ENCODE measurements around the gene CIBAR2.

The CIBAR2 gene

DNA sequence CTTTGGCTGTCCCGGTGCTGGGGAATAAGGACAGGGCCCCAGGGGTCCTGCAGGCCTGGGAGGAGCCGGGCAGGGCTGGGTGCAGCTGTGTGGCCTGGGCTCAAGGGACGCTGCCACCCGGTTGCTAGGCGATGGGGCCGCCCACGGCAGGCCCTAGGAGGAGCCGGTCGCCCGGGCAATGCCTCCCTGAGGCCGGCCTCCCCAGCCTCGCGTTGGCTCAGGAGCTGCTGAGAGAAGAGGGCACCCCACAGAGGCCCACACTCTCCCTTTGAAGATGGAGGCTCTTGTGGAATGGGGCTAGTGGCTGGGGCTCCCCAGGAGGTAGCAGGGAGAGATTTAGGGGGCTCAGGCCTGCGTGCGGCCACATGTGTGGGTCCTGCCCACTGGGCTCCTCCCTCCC is at the start of gene CIBAR2:
TSS of gene CIBAR2 (minus strand) at position 109 of the 400 bp plus-strand sequence. CDS start 120 bp downstream, outside the sequence.
- no peak for DNase-seq (ENCODE audit: insufficient read length, low spot score)
- no peak for FAIRE-seq

DNA sequence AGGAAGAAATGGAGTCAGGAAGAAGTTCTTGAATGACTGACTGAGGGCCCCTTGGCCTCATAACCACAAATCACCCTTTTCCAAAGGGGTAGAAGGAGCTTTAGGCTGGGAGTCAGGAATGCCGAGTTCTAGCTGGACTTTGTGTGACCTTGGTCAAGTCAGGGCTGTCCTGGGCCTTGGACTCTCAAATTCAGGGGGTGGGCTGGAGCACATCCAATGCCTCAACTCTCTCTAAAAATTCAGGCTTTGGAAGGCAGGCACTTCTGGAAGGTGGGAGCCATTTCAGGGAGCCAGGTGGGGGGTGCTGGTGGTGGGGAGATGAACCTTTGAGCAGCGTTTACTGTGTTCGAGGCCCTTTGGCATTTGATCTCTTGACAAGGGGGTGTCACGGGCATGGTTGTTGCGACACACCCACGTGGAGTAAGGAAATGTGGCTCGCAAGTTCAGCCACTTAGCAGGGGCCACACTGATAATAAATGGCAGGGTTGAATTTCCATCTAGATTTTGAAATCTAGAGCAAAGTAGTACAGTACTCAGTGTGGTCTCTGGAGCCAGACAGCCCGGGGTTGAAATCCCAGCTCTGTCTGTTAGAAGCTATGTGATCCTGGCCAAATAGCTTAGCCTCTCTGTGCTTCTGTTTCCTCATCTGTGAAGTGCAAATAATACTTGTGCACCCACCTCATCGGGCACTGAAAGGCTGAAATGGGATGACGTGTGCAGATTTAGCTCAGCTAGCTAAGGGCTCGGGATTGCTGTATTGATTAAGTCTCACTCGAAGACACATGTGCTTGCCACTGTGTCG is 47.1 kb upstream of the CIBAR2 start:
- FAIRE-seq (no peak), DNase-seq (ENCODE audit: insufficient read length, low spot score) (no peak)

- no peak for FAIRE-seq
- no peak for DNase-seq (ENCODE audit: insufficient read length, low spot score)
Observed at GRCh38 chr16:85158743-85159178, 46.5 kb upstream of the CIBAR2 start.

GRCh38 chr16:85157813-85158742 is 45.8 kb upstream of the CIBAR2 start:
- no peak for FAIRE-seq

GRCh38 chr16:85157372-85157771 is 45.1 kb upstream of the CIBAR2 start:
- no peak for DNase-seq (ENCODE audit: insufficient read length, low spot score)
- no peak for FAIRE-seq

More at GRCh38 chr16:85157813-85158742, 45.8 kb upstream of the CIBAR2 start:
- no peak for DNase-seq (ENCODE audit: insufficient read length, low spot score)

DNA sequence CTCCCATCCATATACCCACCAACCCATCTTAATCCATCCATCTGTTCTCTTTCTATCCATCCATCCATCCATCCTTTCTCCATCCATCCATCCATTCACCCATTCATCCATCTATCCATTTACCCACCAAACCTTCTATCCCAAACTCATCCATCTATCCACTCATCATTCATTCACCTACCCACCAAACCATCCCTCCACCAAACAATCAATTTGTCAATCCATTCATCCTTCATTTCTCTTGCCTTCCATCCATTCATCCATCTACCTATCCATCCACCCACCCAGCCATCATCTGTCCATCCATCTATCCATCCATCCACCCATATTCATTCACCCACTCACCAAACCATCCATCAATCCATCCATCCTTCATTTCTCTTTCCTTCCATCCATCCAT is 44.6 kb upstream of the CIBAR2 start:
- no peak for FAIRE-seq
- no peak for DNase-seq (ENCODE audit: insufficient read length, low spot score)

GRCh38 chr16:85156440-85156839 is 44.2 kb upstream of the CIBAR2 start:
- no peak for FAIRE-seq
- DNase-seq (ENCODE audit: insufficient read length, low spot score): no peak

DNA sequence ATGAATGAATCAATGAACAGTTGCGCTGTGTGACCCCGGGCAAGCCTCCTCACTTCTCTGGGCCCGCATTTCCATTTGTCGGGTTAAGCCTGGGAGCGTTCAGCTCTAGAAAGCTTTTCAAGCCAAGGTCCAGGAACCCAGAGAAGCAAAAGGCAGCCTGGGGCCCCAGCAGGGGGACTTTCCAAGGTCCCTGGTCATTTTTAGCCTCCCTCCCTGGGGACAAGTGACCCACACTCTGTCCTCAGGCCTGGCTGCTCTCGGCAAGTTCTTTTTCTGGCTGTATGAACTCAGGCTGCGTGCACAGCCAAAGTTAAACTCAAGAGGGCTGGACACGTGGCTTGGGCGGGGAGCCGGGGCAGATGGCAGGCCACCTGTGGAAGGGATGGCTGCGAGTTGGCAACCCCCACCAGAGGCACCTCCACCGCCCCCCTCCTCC is 41.4 kb upstream of the CIBAR2 start:
- DNase-seq (ENCODE audit: insufficient read length, low spot score) (no peak), FAIRE-seq (no peak)

DNA sequence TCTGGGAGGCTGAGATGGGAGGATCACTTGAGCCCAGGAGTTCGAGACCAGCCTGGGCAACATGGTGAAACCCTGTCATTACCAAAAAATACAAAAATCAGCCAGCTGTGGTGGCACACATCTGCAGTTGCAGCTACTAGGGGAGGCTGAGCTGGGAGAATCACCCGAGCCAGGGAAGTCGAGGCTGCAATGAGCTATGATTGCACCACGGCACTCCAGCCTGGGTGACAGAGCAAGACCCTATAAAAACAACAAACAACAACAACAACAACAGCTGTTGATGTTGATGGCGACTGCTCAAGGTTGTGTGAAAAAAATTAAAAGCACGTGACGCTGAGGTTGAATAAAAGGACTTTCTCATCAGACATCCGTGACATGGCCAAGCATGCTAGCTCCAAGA is 40.8 kb upstream of the CIBAR2 start:
- DNase-seq (ENCODE audit: insufficient read length, low spot score): no peak
- no peak for FAIRE-seq

DNA sequence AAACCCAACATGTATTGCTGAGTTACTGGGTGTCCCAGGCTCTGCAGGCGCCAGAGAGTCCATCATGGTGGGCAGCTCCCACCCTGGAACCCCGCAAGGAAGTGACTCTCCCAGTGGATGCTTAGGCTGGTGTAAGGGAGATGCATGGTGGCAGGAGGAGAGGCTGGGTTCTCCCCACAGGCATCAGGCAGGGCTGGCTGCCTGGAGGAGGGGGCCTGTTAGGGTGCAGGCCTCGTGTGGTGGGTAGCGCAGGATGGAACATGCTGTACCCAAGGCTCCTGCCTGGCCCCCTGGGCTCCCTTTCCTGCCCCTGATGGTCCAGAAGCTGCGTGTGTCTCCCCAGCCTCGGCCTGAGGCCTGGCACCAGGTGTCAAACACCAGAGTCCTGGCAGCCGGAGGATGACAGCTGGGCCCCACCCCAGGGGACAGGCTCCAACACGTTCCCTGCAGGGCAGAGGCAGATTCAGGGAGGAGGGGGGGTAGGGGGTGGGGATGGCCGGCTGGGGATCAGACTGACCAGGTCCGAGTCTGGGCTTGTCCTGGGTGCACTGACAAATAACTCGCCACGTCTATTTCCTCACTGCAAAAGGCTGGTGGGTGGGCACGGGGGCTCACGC is 40.2 kb upstream of the CIBAR2 start:
- FAIRE-seq (no peak), DNase-seq (ENCODE audit: insufficient read length, low spot score) (no peak)

- FAIRE-seq (no peak), DNase-seq (ENCODE audit: insufficient read length, low spot score) (no peak)
Observed at GRCh38 chr16:85151603-85152413, 39.5 kb upstream of the CIBAR2 start.

DNA sequence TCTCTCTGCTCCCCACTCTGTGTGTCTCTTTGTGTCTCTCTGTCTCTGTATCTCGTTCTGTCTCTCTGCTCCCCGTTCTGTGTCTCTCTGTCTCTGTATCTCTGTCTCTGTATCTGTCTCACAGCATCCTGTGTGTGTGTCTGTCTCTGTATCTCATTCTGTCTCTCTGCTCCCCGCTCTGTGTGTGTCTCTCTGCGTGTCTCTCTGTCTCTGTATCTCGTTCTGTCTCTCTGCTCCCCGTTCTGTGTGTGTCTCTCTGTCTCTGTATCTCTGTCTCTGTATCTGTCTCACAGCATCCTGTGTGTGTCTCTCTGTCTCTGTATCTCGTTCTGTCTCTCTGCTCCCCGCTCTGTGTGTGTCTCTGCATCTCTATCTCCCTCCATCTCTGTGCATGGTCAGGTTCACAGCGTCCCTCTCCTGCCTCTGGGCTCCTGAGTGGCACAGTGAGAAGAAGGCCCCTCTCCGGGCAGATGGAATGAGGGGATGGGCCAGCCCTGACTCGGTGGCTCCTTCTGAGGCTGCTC is 38.9 kb upstream of the CIBAR2 start:
- DNase-seq (ENCODE audit: insufficient read length, low spot score): no peak
- FAIRE-seq: no peak

DNA sequence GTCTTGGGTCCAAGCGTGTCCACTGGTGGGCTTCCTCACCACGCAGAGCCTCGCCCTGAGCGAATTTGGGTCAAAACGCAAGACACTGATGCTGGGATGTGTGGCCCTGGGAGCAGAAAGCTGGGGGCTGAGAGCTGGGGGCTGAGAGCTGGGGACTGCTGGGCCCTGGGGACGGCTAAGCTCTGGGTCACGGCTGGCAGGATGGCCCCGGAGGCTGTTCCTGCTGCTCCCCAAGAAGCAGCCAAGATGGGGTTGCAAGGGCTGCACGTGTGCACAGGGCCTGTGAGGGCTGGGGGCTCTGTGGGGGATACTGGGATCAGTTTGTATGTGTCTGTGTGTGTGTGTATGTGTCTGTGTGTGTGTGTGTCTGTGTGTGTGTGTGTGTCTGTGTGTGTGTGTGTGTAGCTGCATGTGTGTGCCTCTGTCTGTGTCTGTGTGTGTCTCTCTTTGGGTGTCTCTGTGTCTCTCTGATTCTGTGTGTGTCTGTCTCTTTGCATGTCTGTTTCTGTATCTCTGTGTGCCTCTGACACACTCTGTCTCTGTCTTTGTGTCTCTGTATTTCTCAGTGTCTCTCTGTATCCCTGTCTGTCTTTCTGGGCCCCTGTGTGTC is 38.2 kb upstream of the CIBAR2 start:
- no peak for FAIRE-seq
- DNase-seq (ENCODE audit: insufficient read length, low spot score): no peak

- FAIRE-seq (no peak), DNase-seq (ENCODE audit: insufficient read length, low spot score) (no peak)
Observed at GRCh38 chr16:85149776-85150175, 37.5 kb upstream of the CIBAR2 start.

DNA sequence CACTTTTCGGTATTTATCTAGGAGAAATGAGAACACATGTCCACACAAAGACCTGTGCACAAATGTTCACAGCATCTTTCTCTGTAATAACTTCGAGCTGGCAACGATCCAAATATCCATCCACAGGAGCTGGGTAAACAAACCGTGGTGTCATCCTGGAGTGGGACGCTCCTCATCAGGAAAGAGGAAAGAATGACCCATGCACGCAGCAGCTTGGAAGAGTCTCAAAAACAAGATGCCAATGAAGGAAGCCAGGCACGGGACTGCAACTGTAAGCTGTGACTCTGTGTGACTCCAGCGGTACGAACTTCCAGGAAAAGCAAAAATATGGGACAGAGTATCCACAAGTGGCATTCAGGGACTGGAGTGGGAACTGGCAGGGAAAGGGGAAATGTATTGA is 36.7 kb upstream of the CIBAR2 start:
- DNase-seq (ENCODE audit: insufficient read length, low spot score): no peak
- no peak for FAIRE-seq

- DNase-seq (ENCODE audit: insufficient read length, low spot score): no peak
- no peak for FAIRE-seq
Observed at GRCh38 chr16:85146922-85147651, 34.8 kb upstream of the CIBAR2 start.

DNA sequence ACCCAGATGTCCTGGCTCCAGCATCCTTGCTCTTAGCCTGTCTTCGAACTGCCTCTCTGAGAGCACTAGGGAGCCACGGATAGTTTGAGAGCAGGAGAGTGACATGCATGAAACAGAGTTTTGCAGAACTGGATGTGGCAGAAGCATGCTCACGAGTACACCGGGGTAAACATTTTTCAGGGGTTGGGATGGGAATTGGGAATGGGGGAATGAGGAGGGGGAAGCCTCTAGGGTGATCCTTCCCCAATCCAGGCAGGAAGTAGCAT is 34.2 kb upstream of the CIBAR2 start:
- FAIRE-seq: no peak
- no peak for DNase-seq (ENCODE audit: insufficient read length, low spot score)

- DNase-seq (ENCODE audit: insufficient read length, low spot score) (no peak), FAIRE-seq (no peak)
Observed at GRCh38 chr16:85145734-85146531, 33.7 kb upstream of the CIBAR2 start.

Data from GM19239 (cell line).